Endothelial cell of umbilical vein (primary cell): ENCODE measurements around the gene ZNF366. TPM values are rescaled to one million over a fixed set of nuclear protein-coding genes. Genes with fewer than 3 reads are reported as not detected.

Experiments used
- BruUV-seq: library from RNA; stranded (reverse); fragments of 400-500 nt; replicated peaks from 2 replicates; lab custom pipeline; 2021; lab: Mats Ljungman, UMichigan
- CTCF ChIA-PET: fragments of 300-600, 350-600 bp; sonication (Branson Sonifier 250); formaldehyde crosslinking; loops from one replicate; lab custom pipeline; 2021; ENCODE audit warnings: antibody characterized with exemption, inconsistent platforms; lab: Charles Lee
- POLR2A ChIA-PET: fragments of 300-600, 350-600 bp; sonication (Branson Sonifier 250); formaldehyde crosslinking; loops from one replicate; lab custom pipeline; 2021; ENCODE audit warnings: antibody characterized with exemption, inconsistent platforms; lab: Charles Lee
- DNase-seq: peaks from one replicate; pipeline ENCODE4 v3.0.0-alpha.2; 2011; ENCODE audit warnings: low read depth, low spot score
- FAIRE-seq: peaks from 2 replicates; lab custom pipeline; 2011; peaks lifted over from hg19 to GRCh38; lab: Jason Lieb, UNC
- H2AFZ ChIP-seq: 2 replicates; pipeline ENCODE4 v1.6.0; 2012; ENCODE audit warnings: low read depth, low read length, control low read depth, inconsistent platforms
- H3K27ac ChIP-seq: 2 replicates; pipeline ENCODE4 v1.5.1; 2011; ENCODE audit warnings: low read depth, mild to moderate bottlenecking, control low read depth, low read length, moderate library complexity; ENCODE audit not compliant: insufficient read depth
- H3K27me3 ChIP-seq, 2 experiments: 2 replicates each; pipeline versions ENCODE4 v1.6.0 to v1.6.1; 2011; ENCODE audit warnings: low read length in 2 of 2, mixed read lengths in 1 of 2; ENCODE audit not compliant: control insufficient read depth in 2 of 2, insufficient read depth in 2 of 2
- H3K36me3 ChIP-seq, 2 experiments: 2 replicates in 1 of 2; 3 replicates in 1 of 2; pipeline ENCODE4 v1.5.1; 2011; ENCODE audit warnings: low read length in 2 of 2, mild to moderate bottlenecking in 1 of 2, moderate library complexity in 1 of 2; ENCODE audit not compliant: control insufficient read depth in 2 of 2, insufficient read depth in 2 of 2; ENCODE audit errors: extremely low read depth in 1 of 2
- H3K4me1 ChIP-seq: 3 replicates; pipeline ENCODE4 v1.5.1; 2011; ENCODE audit warnings: mild to moderate bottlenecking, low read length; ENCODE audit not compliant: control insufficient read depth, insufficient read depth; ENCODE audit errors: extremely low read depth
- H3K4me2 ChIP-seq: 2 replicates; pipeline ENCODE4 v1.6.1; 2011; ENCODE audit warnings: low read length, control low read depth, mixed read lengths; ENCODE audit not compliant: insufficient read depth
- H3K4me3 ChIP-seq, 3 experiments: fragments of 200-600 bp in 1 of 3; sonication (generic), shearing (Covaris generic) in 1 of 3; replicated peaks in 1 of 3; 2 replicates each; pipeline ENCODE4 v1.5.1; 2011 to 2016; ENCODE audit warnings: control low read depth in 3 of 3, low read length in 3 of 3, mild to moderate bottlenecking in 2 of 3, inconsistent platforms in 1 of 3, low read depth in 1 of 3, moderate library complexity in 1 of 3; ENCODE audit not compliant: insufficient read depth in 1 of 3
- H3K79me2 ChIP-seq: 2 replicates; pipeline ENCODE4 v1.6.0; 2012; ENCODE audit warnings: low read length, inconsistent platforms; ENCODE audit not compliant: control insufficient read depth, insufficient read depth
- H3K9ac ChIP-seq: replicated peaks from 2 replicates; pipeline ENCODE3; 2011; ENCODE audit warnings: low read length, control low read depth; ENCODE audit not compliant: insufficient read depth; ENCODE audit errors: extremely low read depth
- H3K9me1 ChIP-seq: replicated peaks from 3 replicates; pipeline ENCODE4 v1.6.0; 2011; ENCODE audit warnings: mild to moderate bottlenecking, low read length; ENCODE audit not compliant: control insufficient read depth, insufficient read depth; ENCODE audit errors: extremely low read depth
- H3K9me3 ChIP-seq: replicated peaks from 2 replicates; pipeline ENCODE4 v1.5.1; 2012; ENCODE audit warnings: low read length, inconsistent platforms; ENCODE audit not compliant: control insufficient read depth, insufficient read depth
- H4K20me1 ChIP-seq: replicated peaks from 2 replicates; pipeline ENCODE3; 2011; ENCODE audit warnings: mild to moderate bottlenecking, low read length; ENCODE audit not compliant: control insufficient read depth, insufficient read depth; ENCODE audit errors: extremely low read depth
- CTCF ChIP-seq, 2 donors: IDR thresholded peaks; 1 replicate in 1 of 2; 2 replicates in 1 of 2; pipeline ENCODE4 v1.5.1; 2011; ENCODE audit warnings: low read length in 2 of 2, mild to moderate bottlenecking in 2 of 2, moderate library complexity in 2 of 2, control low read depth in 1 of 2, inconsistent platforms in 1 of 2, low read depth in 1 of 2; ENCODE audit not compliant: insufficient read depth in 1 of 2; ENCODE audit errors: extremely low read depth in 1 of 2
- EZH2 ChIP-seq: IDR thresholded peaks from 2 replicates; pipeline ENCODE4 v1.6.1; 2012; ENCODE audit warnings: borderline replicate concordance, low read depth, mild to moderate bottlenecking, moderate library complexity, low read length, inconsistent platforms; ENCODE audit not compliant: severe bottlenecking
- FOS ChIP-seq: IDR thresholded peaks from 2 replicates; pipeline ENCODE4 v1.6.1; 2011; ENCODE audit warnings: mild to moderate bottlenecking, low read length, moderate library complexity, borderline replicate concordance; ENCODE audit not compliant: insufficient read depth
- GATA2 ChIP-seq: IDR thresholded peaks from 2 replicates; pipeline ENCODE4 v1.7.0; 2011; ENCODE audit warnings: low read depth, mild to moderate bottlenecking, moderate library complexity, mixed read lengths, low read length; ENCODE audit not compliant: insufficient read length, insufficient read depth
- JUN ChIP-seq: IDR thresholded peaks from 2 replicates; pipeline ENCODE4 v1.6.1; 2011; ENCODE audit warnings: borderline replicate concordance, low read depth; ENCODE audit not compliant: insufficient read length, insufficient read depth
- POLR2A ChIP-seq: IDR thresholded peaks from 2 replicates; pipeline ENCODE4 v1.6.1; 2012; ENCODE audit warnings: low read depth, mild to moderate bottlenecking, control low read depth, low read length
- POLR2AphosphoS5 ChIP-seq: IDR thresholded peaks from 2 replicates; pipeline ENCODE4 v1.6.1; 2012; ENCODE audit warnings: low read depth, mild to moderate bottlenecking, control low read depth, low read length, moderate library complexity; ENCODE audit not compliant: insufficient read depth
- dilution Hi-C: fragments of 300-500 bp; cut with MboI; formaldehyde crosslinking; loops from one replicate; pipeline ENCODE4 v1.15.0; 2019; ENCODE audit warnings: low sequenced_read_pairs; ENCODE audit not compliant: extremely low pct_ligation_motif_present
- intact Hi-C: fragments of 100-400 bp; cut with micrococcal nuclease; formaldehyde crosslinking; loops from one replicate; pipeline ENCODE4 v1.10.0; 2022
- polyA plus RNA-seq, 4 experiments: library from polyadenylated mRNA; depleted of rRNA in 3 of 4; stranded (reverse) in 3 of 4; unstranded in 1 of 4; fragments of >200 nt; gene quantifications; 2 replicates each; pipeline versions ENCODE4 v1.2.1 to v1.2.3, GENCODE V29; 2011 to 2012; ENCODE audit warnings: missing spikeins in 1 of 4
- total RNA-seq: library from RNA; stranded (reverse); gene quantifications from 2 replicates; pipeline ENCODE4 v1.2.3, GENCODE V29; 2021

Gene ZNF366
- total and polyA plus RNA-seq, 2 donors (not counting 3 experiments of a cell fraction or from before 2014, with no cell fraction given), result 1.3 to 4.1 TPM

- Histone ChIP-seq H3K27ac (no peak overlapping the region), H2AFZ (peak overlapping the region; percentile 32), H3K4me3 (no peak overlapping the region), H3K9me3 (no peaks in the 10 kb centered on the region), H3K9ac (no peak overlapping the region), H3K79me2 (no peaks in the 10 kb centered on the region), H3K27me3 (no peaks in the 10 kb centered on the region), H4K20me1 (no peaks in the 10 kb centered on the region), H3K36me3 (no peaks in the 10 kb centered on the region), H3K4me2 (peak overlapping the region; percentile 48), H3K4me1 (peaks cover 50% of the 10 kb centered on the region), H3K9me1 (no peaks in the 10 kb centered on the region)
- DNase-seq (peak; percentile 48), FAIRE-seq (no peak)
- TF ChIP-seq POLR2AphosphoS5 (no peak), POLR2A (no peak), GATA2 (no peak), FOS (peak; percentile 72), JUN (no peak), CTCF (IDR thresholded peaks at IDR 0.05; ENCODE audit: extremely low read depth in 1 of 2, insufficient read depth in 1 of 2, low read depth in 1 of 2, low read length in 2 of 2) (no peak), EZH2 (no peak)
- intact Hi-C loops (no loop called here), dilution Hi-C loops (no loop called here)
- BruUV-seq, result no TSS peak
- ChIA-PET CTCF (interaction anchor here (0.6 to 2.1 kb wide), 12 partner anchors 9 to 138 kb away, joined by 3 to 7 read pairs (median 4); no protein-coding TSS in a partner anchor), POLR2A (interaction anchor here (1.1 kb wide), 1 partner anchor 27 kb away, joined by 3 read pairs; no protein-coding TSS in a partner anchor)
Observed at GRCh38 chr5:72503888-72504491, 3.2 kb downstream of the ZNF366 start.
